Kidney (tissue), 14 donors: Measurements from ENCODE around the gene TBCD. TPM values are rescaled to one million over a fixed set of nuclear protein-coding genes. Genes with fewer than 3 reads are reported as not detected.

Experiments
- DNase-seq, 5 donors: peaks; one replicate each; pipeline ENCODE4 v3.0.0-alpha.2; 2013 to 2020
- FAIRE-seq: peaks from 2 replicates; lab custom pipeline; 2012; peaks lifted over from hg19 to GRCh38; lab: Jason Lieb, UNC
- H3K27ac ChIP-seq, 2 donors: one replicate each; pipeline ENCODE4 v1.7.0; 2013; ENCODE audit warnings: low read depth in 2 of 2, low read length in 2 of 2, inconsistent platforms in 1 of 2
- H3K27me3 ChIP-seq: one replicate; pipeline ENCODE4 v1.7.1; 2013; ENCODE audit warnings: low read length, inconsistent platforms; ENCODE audit not compliant: control insufficient read depth, insufficient read depth
- H3K36me3 ChIP-seq, 3 donors: one replicate each; pipeline versions ENCODE4 v1.7.0 to v1.7.1; 2013; ENCODE audit warnings: low read length in 3 of 3, control low read depth in 1 of 3, inconsistent platforms in 1 of 3; ENCODE audit not compliant: insufficient read depth in 3 of 3, control insufficient read depth in 2 of 3
- H3K4me1 ChIP-seq, 3 donors: one replicate each; pipeline versions ENCODE4 v1.7.0 to v1.7.1; 2013; ENCODE audit warnings: low read length in 3 of 3, inconsistent platforms in 1 of 3, low read depth in 1 of 3; ENCODE audit not compliant: control insufficient read depth in 2 of 3, insufficient read depth in 2 of 3
- H3K4me3 ChIP-seq, 3 donors: one replicate each; pipeline versions ENCODE4 v1.7.0 to v1.8.1; 2013; ENCODE audit warnings: low read length in 3 of 3, control low read depth in 1 of 3, inconsistent platforms in 1 of 3
- H3K9ac ChIP-seq, 3 donors: one replicate each; pipeline versions ENCODE4 v1.7.0 to v1.7.1; 2013; ENCODE audit warnings: low read length in 3 of 3, control low read depth in 1 of 3, inconsistent platforms in 1 of 3
- H3K9me3 ChIP-seq, 3 donors: one replicate each; pipeline versions ENCODE4 v1.7.0 to v1.7.1; 2013; ENCODE audit warnings: low read length in 3 of 3, control low read depth in 1 of 3, inconsistent platforms in 1 of 3; ENCODE audit not compliant: control insufficient read depth in 2 of 3, insufficient read depth in 1 of 3
- CTCF ChIP-seq: IDR thresholded peaks from 3 replicates; pipeline ENCODE4 v1.5.1; 2012; ENCODE audit warnings: mild to moderate bottlenecking, moderate library complexity, borderline replicate concordance; ENCODE audit not compliant: insufficient read depth; ENCODE audit errors: extremely low read depth
- intact Hi-C: fragments of 100-400 bp; cut with DNase I; formaldehyde crosslinking; loops from one replicate; pipeline ENCODE4 v1.11.1; 2022
- polyA plus RNA-seq: library from polyadenylated mRNA; stranded (reverse); fragments of 350-450 nt; fragmentation: Illumina TruSeq; extraction: RNeasy Lipid Tissue Mini Kit (QIAGEN cat#74804); gene quantifications from one replicate; pipeline ENCODE4 v1.2.3, GENCODE V29; 2014; ENCODE audit warnings: low read depth, low replicate concordance; ENCODE audit not compliant: insufficient read depth
- total RNA-seq: library from RNA; stranded (reverse); fragmentation: NEBNext Ultra II Directional; extraction: Animal tissue kit (Norgen Biotek cat#: 25700); gene quantifications from one replicate; pipeline ENCODE4 v1.2.1, GENCODE V29; 2021
- donor health status: control.
- donor health status: control.
- donor health status: control.
- donor health status: control.
- donor health status: control.
- donor health status: DM: yes; HTN: yes; CAD: no.
- donor health status: Normal renal cell carcinoma (clear cell type).

The TBCD gene
- total and polyA plus RNA-seq, 2 donors from 2014 or later: 72.8 to 78.7 TPM

GRCh38 chr17:82745524-82745923 lies 6.3 kb upstream of the TBCD start:
- Histone ChIP-seq H3K4me1 (no peaks in the 10 kb centered on the region), H3K4me3 (no peak overlapping the region), H3K9me3 (peaks cover 0 to 2% (median 0%) of the 10 kb centered on the region in 3 donors), H3K36me3 (peaks cover 7 to 18% (median 14%) of the 10 kb centered on the region in 3 donors), H3K27me3 (no peaks in the 10 kb centered on the region), H3K27ac (no peak overlapping the region), H3K9ac (no peak overlapping the region)
- FAIRE-seq (no peak), DNase-seq (no peak)
- intact Hi-C loops: no loop called here
- no peak for TF ChIP-seq CTCF

GRCh38 chr17:82748756-82749155 lies 3.1 kb upstream of the TBCD start:
- Histone ChIP-seq H3K27ac (no peak overlapping the region), H3K9me3 (no peaks in the 10 kb centered on the region), H3K4me1 (peaks cover 0 to 8% (median 5%) of the 10 kb centered on the region in 3 donors), H3K9ac (no peak overlapping the region), H3K27me3 (no peaks in the 10 kb centered on the region), H3K4me3 (no peak overlapping the region), H3K36me3 (peaks cover 0 to under 1% (median 0%) of the 10 kb centered on the region in 3 donors)
- no peak for FAIRE-seq
- DNase-seq: no peak
- no peak for TF ChIP-seq CTCF
- intact Hi-C loops: no loop called here

- peaks cover 0 to 8% (median 5%) of the 10 kb centered on the region in 3 donors for H3K4me1 ChIP-seq
- DNase-seq (peak in 3 of 5 donors; percentile 6 to 81 (median 68)), FAIRE-seq (no peak)
- no peak for TF ChIP-seq CTCF
- intact Hi-C loops: loop anchor here (10.0 kb wide), 1 partner anchor 96 kb away; no protein-coding TSS in a partner anchor
- H3K9me3 ChIP-seq: no peaks in the 10 kb centered on the region
- H3K27me3 ChIP-seq: no peaks in the 10 kb centered on the region
- no peaks in the 10 kb centered on the region for H3K36me3 ChIP-seq
- no peak overlapping the region for H3K27ac ChIP-seq
- H3K9ac ChIP-seq: no peak overlapping the region
- H3K4me3 ChIP-seq: no peak overlapping the region
Observed at GRCh38 chr17:82750241-82750908, 1.5 kb upstream of the TBCD start.
